GM21576 (cell line): ENCODE measurements around the gene KRTAP5-4.
"Not testable (repeated sequence)": the region's sequence is repeated elsewhere in the genome, so short reads cannot be mapped to it uniquely, and the experiment has no call there.

ENCODE experiments used
- ATAC-seq: cut with Tn5 transposase; IDR thresholded peaks from one replicate; pipeline ENCODE4 v1.9.1; 2021; ENCODE audit warnings: mild to moderate bottlenecking, moderate library complexity; ENCODE audit not compliant: unreplicated experiment

The KRTAP5-4 gene

GRCh38 chr11:1604181-1604580 lies 17.8 kb downstream of the KRTAP5-4 start:
- no peak for ATAC-seq

DNA sequence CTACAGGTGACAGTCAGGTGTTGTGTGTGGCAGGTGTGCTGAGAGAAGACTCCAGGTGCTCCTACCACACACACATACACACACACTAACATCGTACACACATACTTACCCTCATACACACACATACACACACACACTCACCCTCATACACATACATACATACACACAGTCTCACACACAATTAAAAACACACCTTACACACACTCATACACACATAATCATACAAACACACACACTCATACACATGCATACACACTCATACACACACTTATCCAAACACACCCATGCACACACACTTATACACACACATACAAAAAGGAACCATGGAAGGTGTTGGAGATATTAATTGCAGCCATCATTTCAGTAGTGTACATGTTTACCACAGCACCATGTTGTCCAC lies 18.3 kb downstream of the KRTAP5-4 start:
- no peak for ATAC-seq

DNA sequence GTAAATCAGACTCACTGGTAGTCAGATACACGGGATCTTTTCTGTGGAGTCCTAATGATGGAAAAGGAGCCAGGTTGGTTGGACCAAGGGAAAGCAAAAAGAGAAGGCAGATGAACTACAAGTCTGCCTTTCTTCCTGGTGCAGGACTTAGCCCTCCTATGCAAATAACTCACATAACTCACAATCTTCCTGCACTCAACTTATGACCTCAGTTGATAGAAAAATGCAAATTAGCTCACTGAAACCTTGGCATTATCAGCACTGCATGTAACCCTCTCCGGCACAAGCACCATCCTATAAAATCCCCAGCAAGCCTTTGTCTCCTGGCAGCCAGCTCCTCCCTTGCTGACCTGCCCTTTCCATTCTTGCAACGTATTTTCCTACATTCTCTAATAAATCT lies 20.3 kb downstream of the KRTAP5-4 start:
- ATAC-seq, result not testable (repeated sequence)

DNA sequence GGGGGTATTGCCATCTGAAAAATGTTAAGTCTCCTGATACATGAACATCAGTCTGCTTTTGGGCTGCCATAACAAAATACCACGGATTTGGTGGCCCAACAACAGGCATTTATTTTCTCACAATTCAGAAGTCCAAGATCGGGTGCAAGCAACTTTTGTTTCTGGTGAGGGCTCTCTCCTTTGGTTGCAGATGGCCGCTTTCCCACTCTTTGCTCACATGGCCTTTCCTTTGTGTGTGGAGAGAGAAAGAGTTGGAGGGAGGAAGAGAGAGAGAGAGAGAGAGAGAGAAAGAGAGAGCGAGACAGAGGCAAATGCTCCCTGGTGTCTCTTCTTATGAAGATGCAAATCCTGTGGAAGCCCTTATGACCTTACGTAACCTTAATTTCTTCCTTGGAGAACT lies 21.3 kb downstream of the KRTAP5-4 start:
- no peak for ATAC-seq

DNA sequence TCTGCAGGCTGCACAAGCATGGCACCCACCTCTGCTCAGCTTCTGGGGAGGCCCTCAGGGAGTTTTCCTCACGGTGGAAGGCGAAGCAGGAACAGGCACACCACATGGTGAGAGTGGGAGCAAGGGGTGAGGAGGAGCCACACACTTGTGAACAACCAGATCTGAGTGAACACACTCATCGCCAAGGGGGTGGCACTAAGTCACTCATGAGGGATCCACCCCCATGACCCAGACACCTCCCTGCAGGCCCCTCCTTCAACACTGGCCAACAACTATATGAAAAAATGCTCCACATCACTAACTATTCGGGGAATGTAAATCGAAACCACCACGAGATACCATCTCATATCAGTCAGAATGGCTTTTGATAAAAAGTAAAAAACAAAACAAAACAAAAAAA lies 23.1 kb downstream of the KRTAP5-4 start:
- no peak for ATAC-seq

DNA sequence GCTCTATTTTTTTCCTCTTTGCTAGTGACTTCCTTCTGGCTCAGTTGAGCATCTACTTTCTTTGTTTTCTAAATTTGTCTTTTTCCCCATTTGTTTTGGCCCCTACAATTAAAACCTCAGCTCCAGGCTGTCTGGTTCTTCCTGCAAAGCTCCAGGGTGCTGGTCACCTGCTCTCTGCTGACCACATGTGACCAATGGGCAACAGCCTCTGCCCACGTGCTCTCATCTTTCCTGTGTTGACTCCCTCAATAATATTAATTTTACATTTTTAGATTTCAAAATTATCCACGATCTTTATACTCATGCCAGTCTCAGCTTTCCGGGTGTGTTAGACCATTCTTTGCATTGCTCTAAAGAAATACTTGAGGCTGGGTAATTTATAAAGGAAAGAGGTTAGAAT lies 23.5 kb downstream of the KRTAP5-4 start:
- ATAC-seq, result not testable (repeated sequence)

- ATAC-seq, result no peak
Observed at GRCh38 chr11:1597994-1598380, 24.0 kb downstream of the KRTAP5-4 start, which contains the start of gene KRTAP5-2. TSS of gene KRTAP5-2 (minus strand) at chr11:1598294. CDS start at chr11:1598250, 44 bp downstream.

GRCh38 chr11:1597331-1597993 lies 24.5 kb downstream of the KRTAP5-4 start:
- ATAC-seq, result no peak

DNA sequence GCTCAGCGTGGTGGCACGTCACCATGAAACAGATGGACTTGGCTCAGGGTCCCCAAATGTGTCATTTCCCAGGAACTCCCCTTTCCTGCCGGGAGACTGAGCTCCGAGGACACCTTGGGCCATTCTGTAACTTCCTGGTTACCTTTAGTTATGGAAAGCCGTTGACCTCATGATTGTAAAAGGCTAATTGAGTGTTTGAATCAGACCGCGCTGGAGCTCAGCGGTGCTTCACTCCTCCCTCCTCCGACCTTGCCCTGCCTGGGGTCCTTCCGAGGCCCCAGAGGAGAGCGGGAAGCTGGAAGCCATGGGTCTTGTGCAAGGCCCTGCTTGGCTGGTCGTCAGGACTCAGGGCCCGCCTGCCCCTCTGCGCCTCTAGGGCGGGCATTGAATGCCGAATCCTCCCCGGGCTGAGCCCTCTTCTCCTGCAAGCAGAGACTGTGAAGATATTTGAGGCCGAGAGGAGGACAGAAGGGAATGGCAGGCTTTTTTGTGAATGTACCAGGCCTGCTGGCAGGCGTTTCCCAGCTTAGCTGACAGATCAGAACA lies 25.3 kb downstream of the KRTAP5-4 start:
- not testable (repeated sequence) for ATAC-seq

DNA sequence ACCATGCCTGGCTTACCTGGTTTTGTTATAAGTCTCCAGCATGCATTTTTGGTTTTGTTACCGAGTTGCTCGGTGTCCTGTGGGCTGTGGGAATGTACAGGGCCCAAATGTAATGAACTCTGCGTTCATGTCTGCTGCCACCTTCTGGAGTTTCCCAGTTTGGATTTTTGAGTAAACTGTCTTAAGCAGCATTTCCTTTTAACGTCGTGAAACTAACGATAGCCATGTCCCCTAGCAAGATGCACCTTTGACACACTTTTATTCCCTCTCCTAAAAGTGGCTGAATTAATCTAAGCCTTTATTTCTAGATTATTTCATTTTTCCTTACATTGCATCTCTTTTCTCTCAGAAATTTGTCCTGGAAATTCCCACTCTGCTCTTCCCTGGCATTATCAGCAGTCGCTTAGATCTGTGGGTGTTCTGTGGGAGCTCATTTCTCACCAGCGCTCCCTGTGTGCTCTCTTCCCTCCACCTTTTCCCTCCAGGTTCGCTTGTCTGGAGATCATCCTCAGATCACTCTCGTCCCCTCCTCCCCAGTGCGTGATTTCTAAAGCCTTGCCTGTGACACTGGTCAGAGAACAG lies 25.9 kb downstream of the KRTAP5-4 start:
- ATAC-seq, result not testable (repeated sequence)

- ATAC-seq, result no peak
Observed at GRCh38 chr11:1592628-1593027, 29.3 kb downstream of the KRTAP5-4 start.

DNA sequence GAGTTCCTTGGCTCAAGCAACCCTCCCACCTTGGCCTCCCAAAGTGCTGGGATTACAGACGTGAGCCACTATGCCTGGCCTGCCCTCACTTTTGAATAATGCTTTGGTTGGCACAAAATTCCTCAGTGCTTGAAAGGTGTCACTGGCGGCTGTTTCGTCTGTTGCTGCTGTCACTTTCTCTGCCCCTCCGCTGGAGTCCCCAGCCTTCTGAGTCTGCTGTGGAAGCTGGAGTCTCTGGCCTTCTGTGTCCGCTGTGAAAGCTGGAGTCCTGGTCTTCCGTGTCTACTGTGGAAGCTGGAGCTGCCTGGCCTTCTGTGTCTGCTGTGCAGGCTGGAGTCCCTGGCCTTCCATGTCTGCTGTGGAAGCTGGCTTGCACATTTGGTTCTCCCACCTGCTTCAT lies 31.9 kb downstream of the KRTAP5-4 start:
- no peak for ATAC-seq

GRCh38 chr11:1589191-1589963 lies 32.6 kb downstream of the KRTAP5-4 start:
- not testable (repeated sequence) for ATAC-seq

GRCh38 chr11:1586699-1587098 lies 35.2 kb downstream of the KRTAP5-4 start:
- no peak for ATAC-seq

GRCh38 chr11:1584661-1585370 lies 37.1 kb downstream of the KRTAP5-4 start, which contains the start of gene KRTAP5-1:
TSS of gene KRTAP5-1 (minus strand) at chr11:1585283. CDS start at chr11:1585249, 34 bp downstream.
- not testable (repeated sequence) for ATAC-seq

DNA sequence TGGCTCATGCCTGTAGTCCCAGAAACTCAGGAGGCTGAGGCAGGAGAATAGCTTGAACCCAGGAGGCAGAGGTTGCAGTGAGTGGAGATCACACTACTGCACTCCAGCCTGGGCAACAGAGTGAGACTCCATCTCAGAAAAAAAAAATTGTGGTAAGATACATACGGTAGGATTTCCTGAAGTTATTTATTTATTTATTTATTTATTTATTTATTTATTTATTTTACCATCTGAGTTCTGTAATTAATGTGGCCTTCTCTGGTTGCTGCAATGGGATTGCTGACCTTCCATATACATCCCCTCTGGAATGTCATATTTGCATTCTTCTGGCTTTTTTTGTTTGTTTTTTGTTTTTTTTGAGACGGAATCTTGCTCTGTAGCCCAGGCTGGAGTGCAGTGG lies 39.0 kb downstream of the KRTAP5-4 start:
- ATAC-seq, result not testable (repeated sequence)

- ATAC-seq, result no peak
Observed at GRCh38 chr11:1581976-1582375, 40.0 kb downstream of the KRTAP5-4 start.

GRCh38 chr11:1576825-1577224 lies 45.1 kb downstream of the KRTAP5-4 start:
- ATAC-seq, result no peak

DNA sequence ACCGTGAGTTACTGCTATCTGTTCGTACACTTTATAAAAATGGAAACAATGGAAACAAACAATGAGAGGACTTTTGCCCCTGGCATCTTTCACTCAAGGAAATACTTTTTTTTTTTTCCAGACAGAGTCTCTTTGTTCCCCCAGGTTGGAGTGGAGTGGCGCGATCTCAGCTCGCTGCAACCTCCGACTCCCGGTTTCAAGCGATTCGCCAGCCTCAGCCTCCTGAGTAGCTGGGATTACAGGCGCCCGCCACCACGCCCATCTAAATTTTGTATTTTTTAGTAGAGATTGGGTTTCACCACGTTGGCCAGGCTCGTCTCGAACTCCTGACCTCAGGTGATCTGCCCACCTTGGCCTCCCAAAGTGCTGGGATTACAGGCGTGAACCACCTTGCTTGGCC lies 46.2 kb downstream of the KRTAP5-4 start:
- not testable (repeated sequence) for ATAC-seq

DNA sequence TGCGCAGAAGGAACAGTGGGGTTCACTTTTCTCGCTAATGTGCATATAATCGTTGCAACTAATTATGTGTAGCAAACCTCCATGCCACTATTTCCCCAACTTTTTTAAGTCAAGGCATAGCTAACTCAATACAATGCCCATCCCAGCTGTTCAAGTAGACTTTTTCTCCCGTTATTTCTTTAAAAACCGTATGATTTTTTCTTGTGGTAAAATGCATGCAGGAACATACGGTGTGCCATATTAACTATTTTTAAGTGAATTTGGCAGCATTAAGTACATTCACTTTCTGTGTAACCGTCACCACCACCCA lies 47.0 kb downstream of the KRTAP5-4 start:
- ATAC-seq, result no peak
